Measurements from ENCODE around the gene C2orf81.
"Not testable (repeated sequence)": the region's sequence is repeated elsewhere in the genome, so short reads cannot be mapped to it uniquely, and the experiment has no call there.

C2orf81 gene

DNA sequence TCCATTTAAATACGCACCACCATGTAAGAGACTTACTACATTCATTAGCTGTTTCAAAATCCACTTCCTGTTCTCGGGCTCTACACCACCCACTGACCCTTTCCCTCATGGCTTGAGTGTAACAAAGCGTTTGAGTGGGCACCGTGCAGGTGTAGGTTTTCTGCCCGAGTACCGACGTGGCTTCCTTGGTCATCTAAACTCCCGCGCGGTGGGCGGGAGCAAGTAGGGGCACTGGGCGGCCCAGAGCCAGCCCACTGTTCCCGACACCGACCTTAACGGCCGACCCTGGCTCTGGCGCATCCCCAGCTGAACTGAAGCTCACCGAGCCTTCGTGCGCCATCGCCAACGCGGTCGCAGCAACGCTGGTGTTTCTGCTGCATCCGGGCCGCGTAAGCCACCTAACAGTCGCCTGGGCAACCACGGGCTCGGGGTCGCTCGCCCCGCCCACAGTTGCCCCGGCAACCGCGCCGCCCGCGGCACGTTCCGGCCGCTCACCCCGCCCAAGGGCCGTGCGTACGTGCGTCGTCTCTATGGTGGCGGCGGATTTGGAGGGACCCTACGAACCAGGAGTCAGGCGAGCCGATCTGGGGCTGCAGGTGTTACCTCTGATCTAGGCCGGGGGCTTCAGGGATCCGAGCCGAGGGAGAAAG lies at the start of gene C2orf81, which contains the start of gene WDR54:
Gene C2orf81, minus strand, starts transcription at position 399 of the 650 bp plus-strand sequence. Its CDS starts 59 bp downstream, at position 340.
Gene WDR54, plus strand, starts transcription at position 510 of the 650 bp plus-strand sequence. CDS start 424 bp downstream, outside the sequence.
- DNase-seq: peak; percentile 71

- DNase-seq: not testable (repeated sequence)
Observed at GRCh38 chr2:74470742-74471141, 49.3 kb upstream of the C2orf81 start.

GRCh38 chr2:74464406-74464805 lies 43.0 kb upstream of the C2orf81 start:
- no peak for DNase-seq

- no peak for DNase-seq
Observed at GRCh38 chr2:74462786-74463105, 41.3 kb upstream of the C2orf81 start.

GRCh38 chr2:74462054-74462785 lies 40.8 kb upstream of the C2orf81 start:
- no peak for DNase-seq

- no peak for DNase-seq
Observed at GRCh38 chr2:74461187-74462053, 40.0 kb upstream of the C2orf81 start.

- DNase-seq: not testable (repeated sequence)
Observed at GRCh38 chr2:74460187-74460586, 38.8 kb upstream of the C2orf81 start.

DNA sequence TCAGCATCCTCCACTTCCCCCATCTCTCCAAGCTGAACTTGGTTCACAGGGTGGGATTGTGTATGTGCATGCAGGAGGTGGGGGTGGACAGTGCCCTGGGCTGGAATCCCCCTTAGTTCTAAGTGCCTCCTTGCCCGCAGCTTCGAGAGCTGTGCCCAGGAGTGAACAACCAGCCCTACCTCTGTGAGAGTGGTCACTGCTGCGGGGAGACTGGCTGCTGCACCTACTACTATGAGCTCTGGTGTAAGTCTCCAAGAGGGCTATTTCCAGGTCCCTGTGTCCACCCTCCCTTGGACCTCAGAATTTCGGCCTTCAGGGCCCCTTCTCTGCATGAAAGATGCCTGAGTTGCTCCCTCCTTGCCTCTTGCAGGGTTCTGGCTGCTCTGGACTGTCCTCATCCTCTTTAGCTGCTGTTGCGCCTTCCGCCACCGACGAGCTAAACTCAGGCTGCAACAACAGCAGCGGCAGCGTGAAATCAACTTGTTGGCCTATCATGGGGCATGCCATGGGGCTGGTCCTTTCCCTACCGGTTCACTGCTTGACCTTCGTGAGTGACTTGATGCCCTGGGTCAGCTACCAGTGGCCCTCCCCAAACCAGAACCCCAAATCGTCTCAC lies 38.2 kb upstream of the C2orf81 start:
- not testable (repeated sequence) for DNase-seq

DNA sequence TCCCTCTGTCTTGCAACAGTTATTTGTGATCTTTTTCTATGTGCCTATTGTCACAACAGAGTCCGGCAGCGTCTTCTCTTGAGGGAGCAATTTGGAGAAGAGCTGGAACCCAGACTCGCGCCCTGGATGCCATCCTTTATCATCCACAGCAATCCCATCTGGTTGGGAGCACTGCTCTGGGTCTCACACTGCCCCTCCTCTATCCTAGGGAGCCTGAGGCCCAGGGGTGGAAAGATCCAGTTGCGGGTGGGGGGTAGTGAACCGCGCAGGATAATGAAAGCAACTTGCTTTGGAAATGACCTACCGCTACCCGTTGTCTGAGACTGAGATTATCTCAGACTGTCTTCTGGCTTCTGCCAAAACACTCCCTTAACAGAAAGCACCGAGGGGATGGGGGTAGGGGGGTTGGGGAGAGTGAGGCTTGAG lies 37.5 kb upstream of the C2orf81 start:
- DNase-seq: no peak

DNA sequence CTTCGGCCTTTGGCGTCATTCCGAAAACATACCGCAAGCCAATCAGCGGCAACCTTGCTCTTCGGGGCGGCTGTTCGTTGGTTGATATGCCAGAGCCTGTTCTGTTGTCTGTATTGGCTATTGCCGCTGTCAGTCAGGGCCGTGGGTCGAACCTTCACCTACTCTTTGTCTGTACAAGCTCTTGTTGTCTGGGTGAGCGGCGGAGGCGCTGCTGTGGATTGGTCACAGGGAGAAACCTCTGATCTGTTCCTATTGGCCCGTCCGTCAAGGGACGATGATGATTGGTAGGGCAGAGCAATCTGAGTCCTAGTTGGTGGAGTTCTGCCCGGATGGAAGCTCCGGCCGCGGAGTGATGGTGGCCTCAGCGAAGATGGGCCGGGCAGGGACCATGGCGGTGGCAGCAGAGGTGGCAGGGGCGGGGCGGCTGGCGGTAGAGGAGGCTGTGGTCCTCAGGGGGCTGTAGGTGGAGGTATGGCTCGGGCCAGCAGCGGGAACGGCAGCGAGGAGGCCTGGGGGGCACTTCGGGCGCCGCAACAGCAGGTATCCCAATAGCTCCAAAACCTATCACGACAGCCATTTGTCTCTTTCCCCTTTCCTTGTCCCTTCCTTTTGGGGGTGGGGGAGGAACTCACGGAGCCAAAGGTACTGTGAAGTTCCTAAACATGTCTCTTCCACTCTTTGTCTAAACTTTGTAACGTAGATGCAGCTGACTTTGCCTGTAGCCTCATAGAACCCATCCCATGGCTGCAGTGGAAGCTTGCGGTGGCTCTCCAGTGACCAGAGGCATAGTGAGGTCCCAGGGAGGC lies 36.9 kb upstream of the C2orf81 start, which contains the start of gene WBP1:
Gene WBP1, plus strand, starts transcription at position 307 of the 806 bp plus-strand sequence. Its CDS starts 165 bp downstream, at position 472.
- DNase-seq: peak; percentile 99

DNA sequence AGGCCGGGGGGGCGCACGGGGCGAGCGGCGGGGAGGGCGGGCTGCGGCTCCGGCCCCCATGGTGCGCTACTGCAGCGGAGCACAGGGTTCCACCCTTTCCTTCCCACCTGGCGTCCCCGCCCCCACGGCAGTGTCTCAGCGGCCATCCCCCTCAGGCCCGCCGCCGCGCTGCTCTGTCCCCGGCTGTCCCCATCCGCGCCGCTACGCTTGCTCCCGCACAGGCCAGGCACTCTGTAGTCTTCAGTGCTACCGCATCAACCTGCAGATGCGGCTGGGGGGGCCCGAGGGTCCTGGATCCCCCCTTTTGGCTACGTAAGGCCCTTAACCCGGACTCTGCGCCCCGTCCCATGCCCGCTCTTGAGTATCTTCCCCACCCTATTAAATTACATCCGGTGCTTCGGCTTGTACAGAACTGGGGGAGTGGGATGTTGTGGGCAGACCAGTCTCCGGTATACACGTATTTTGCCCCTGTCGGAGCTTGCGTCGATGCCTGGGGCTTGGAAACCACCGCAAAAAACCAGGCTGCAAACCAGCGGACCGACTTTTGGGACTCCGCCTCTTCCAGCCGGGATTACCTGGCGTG lies 36.2 kb upstream of the C2orf81 start:
- peak; percentile 51 for DNase-seq

DNA sequence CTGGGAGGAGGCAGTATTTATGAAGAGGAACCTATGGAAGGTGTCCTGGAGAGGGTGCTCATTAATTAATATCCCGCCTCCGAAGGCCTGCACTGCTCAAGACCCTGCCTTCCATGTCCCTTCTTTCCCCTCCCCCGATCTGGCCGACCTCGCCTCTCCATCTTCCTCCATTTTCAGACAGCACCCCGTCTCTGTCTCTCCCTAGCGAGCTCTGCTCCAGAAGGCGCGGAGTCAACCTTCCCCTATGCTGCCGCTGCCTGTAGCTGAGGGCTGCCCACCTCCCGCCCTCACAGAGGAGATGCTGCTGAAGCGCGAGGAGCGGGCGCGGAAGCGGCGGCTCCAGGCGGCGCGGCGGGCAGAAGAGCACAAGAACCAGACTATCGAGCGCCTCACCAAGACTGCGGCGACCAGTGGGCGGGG lies 35.7 kb upstream of the C2orf81 start:
- DNase-seq: no peak

DNA sequence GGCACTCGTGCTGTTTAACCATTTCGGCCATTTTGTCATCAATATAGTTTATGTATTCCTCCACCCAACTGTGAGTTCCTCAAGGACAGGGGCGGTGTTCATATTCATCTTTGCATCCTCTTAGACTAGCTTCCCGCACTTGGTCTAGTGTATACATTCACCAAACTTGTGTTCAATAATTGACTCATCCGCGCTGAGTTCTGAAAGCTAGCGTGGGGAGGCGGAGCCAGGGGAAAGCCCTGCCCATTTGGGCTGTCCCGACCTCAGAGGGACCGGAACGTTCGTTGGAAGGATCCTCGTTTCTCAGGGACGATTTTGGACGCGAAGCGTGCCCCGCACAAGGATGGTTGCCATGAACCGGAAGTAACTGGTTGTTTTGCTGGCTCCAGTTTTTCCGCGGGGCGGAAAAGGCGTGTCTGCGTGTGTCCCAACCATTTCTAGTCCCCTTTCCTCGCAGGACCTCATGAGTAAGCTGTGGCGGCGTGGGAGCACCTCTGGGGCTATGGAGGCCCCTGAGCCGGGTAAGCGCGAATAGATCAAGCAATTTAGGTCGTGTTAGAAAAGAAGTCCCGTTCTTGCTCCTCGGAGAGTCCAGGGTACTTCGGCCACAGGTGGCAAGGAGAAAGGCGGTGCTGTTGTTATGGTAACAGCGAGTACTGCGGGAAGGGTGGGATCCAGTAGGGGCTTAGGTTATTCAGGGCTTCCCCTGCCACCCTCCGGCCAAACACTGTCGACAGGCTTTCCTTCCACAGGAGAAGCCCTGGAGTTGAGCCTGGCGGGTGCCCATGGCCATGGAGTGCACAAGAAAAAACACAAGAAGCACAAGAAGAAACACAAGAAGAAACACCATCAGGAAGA lies 33.5 kb upstream of the C2orf81 start, which contains the start of gene INO80B:
Gene INO80B, plus strand, starts transcription at position 434 of the 858 bp plus-strand sequence. Its CDS starts 30 bp downstream, at position 464.
- DNase-seq: peak; percentile 92

- no peak for DNase-seq
Observed at GRCh38 chr2:74450570-74451190, 29.3 kb upstream of the C2orf81 start.

DNA sequence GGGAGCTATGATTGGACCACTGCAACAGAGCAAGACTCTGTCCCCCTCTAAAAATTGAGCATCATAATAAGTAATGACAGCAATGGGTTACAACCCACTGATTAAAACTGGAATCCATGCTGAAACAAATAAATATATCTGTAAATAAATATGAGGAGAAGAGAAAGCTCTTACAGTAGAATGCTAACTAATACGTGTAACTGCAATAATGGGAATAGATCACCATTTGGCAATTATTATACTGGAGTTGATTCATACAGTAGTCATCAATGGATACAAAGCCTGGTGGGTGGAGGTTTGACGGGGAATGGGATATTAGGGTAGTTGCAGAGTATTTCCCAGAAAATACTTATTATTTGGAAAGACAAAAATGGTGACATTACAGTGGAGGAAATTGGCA lies 27.4 kb upstream of the C2orf81 start:
- no peak for DNase-seq

- no peak for DNase-seq
Observed at GRCh38 chr2:74447230-74447999, 26.0 kb upstream of the C2orf81 start.

DNA sequence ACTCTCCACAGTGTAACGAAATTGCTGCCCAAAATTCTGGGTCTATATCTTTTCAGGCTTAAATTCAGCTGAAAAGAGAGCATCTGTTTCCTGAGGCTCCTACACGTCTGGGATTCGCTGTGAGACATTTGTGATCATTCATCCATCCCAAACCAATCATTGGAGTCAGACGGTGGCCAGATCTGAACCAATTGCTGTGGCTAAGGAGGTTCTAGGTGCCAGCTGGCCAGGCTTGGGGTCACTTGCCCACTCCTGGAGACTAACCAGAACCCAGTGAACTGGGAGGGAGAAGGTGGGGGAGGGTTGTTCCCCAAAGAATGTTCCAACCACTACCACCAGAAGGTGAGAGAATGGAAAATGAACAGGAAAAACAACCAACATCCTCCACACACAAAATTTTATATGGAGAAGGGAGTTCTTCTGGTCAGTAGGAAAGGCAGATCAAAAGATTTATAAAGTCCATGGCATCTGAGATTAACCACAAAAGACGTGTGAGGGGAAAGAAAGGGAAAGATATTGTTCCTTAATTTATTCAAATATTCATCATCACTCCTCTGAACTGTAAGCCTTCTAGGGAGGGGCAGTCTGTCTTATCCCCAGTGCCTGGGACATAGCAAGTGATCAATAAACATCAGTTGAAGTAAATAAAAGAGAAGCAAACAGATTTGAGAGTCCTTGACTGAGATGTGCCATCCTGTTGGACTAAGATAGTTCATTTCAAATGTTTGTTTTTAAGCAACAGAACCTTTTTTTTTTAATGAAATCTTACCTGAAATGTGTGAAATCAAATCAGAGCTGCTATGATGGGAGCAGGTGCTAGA lies 23.3 kb upstream of the C2orf81 start:
- DNase-seq: no peak

All from NCI-H1048 (cell line).